ENCODE results near the gene PRCP. TPM values are rescaled to one million over a fixed set of nuclear protein-coding genes. Genes with fewer than 3 reads are reported as not detected.
A peak's percentile ranks its signal among the peaks of the same experiment; 100 is the strongest.

PRCP gene
- total RNA-seq, 1 donor = 23.4 TPM

GRCh38 chr11:82908311-82908710 is 8.1 kb upstream of the PRCP start:
- DNase-seq (ENCODE audit: low read depth in 2 of 3, low spot score in 2 of 3) = no peak

- DNase-seq (ENCODE audit: low read depth in 2 of 3, low spot score in 2 of 3) = no peak
These were observed 7.1 kb upstream of the PRCP start for GRCh38 chr11:82907371-82907770.

GRCh38 chr11:82906931-82907330 is 6.7 kb upstream of the PRCP start:
- DNase-seq (ENCODE audit: low read depth in 2 of 3, low spot score in 2 of 3) = no peak

GRCh38 chr11:82906236-82906635 is 6.0 kb upstream of the PRCP start:
- peak in 1 of 3 donors; percentile 50 for DNase-seq (ENCODE audit: low read depth in 2 of 3, low spot score in 2 of 3)

GRCh38 chr11:82903843-82904586 is 3.8 kb upstream of the PRCP start:
- DNase-seq (ENCODE audit: low read depth in 2 of 3, low spot score in 2 of 3) = no peak

GRCh38 chr11:82902880-82903279 is 2.6 kb upstream of the PRCP start:
- DNase-seq (ENCODE audit: low read depth in 2 of 3, low spot score in 2 of 3) = no peak

- no peak for DNase-seq (ENCODE audit: low read depth in 2 of 3, low spot score in 2 of 3)
These were observed 1.8 kb upstream of the PRCP start for GRCh38 chr11:82901922-82902485.

GRCh38 chr11:82901165-82901921 is 1.1 kb upstream of the PRCP start, which contains the start of gene DDIAS:
Gene DDIAS, plus strand, starts transcription at chr11:82901736. Its CDS starts 13,003 bp downstream, at chr11:82914739.
- peak; percentile 83 to 99 (median 98) for DNase-seq (ENCODE audit: low read depth in 2 of 3, low spot score in 2 of 3)

- no peak for DNase-seq (ENCODE audit: low read depth in 2 of 3, low spot score in 2 of 3)
These were observed 313 bp downstream of the PRCP start for GRCh38 chr11:82899957-82900276.

GRCh38 chr11:82899186-82899820 is 927 bp downstream of the PRCP start:
- peak in 1 of 3 donors; percentile 35 for DNase-seq (ENCODE audit: low read depth in 2 of 3, low spot score in 2 of 3)

GRCh38 chr11:82898241-82898640 is 2.0 kb downstream of the PRCP start:
- no peak for DNase-seq (ENCODE audit: low read depth in 2 of 3, low spot score in 2 of 3)

- DNase-seq (ENCODE audit: low read depth in 2 of 3, low spot score in 2 of 3) = no peak
These were observed 4.0 kb downstream of the PRCP start for GRCh38 chr11:82896183-82896582.

GRCh38 chr11:82895437-82896091 is 4.7 kb downstream of the PRCP start:
- DNase-seq (ENCODE audit: low read depth in 2 of 3, low spot score in 2 of 3) = peak in 2 of 3 donors; percentile 48 to 74

- no peak for DNase-seq (ENCODE audit: low read depth in 2 of 3, low spot score in 2 of 3)
These were observed 7.5 kb downstream of the PRCP start for GRCh38 chr11:82892611-82893169.

GRCh38 chr11:82890936-82891335 is 9.3 kb downstream of the PRCP start:
- DNase-seq (ENCODE audit: low read depth in 2 of 3, low spot score in 2 of 3) = no peak

GRCh38 chr11:82890002-82890341 is 10.3 kb downstream of the PRCP start:
- no peak for DNase-seq (ENCODE audit: low read depth in 2 of 3, low spot score in 2 of 3)

- peak in 1 of 3 donors; percentile 48 for DNase-seq (ENCODE audit: low read depth in 2 of 3, low spot score in 2 of 3)
These were observed 10.9 kb downstream of the PRCP start for GRCh38 chr11:82889133-82890001.

GRCh38 chr11:82883853-82884252 is 16.4 kb downstream of the PRCP start:
- DNase-seq (ENCODE audit: low read depth in 2 of 3, low spot score in 2 of 3) = no peak

- DNase-seq (ENCODE audit: low read depth in 2 of 3, low spot score in 2 of 3) = no peak
These were observed 25.3 kb downstream of the PRCP start for GRCh38 chr11:82874646-82875523.
